K562 (cell line): Measurements from ENCODE around the gene FBLN2. TPM values are rescaled to one million over a fixed set of nuclear protein-coding genes. Genes with fewer than 3 reads are reported as not detected.
A peak's percentile ranks its signal among the peaks of the same experiment; 100 is the strongest.

Source experiments
- ATAC-seq: fragments of 200-7000 bp; cut with Tn5 transposase; 3 replicates; pipeline ENCODE4 v1.9.1; 2020; ENCODE audit warnings: moderate library complexity
- BruUV-seq: library from RNA; stranded (reverse); fragments of 400-500 nt; replicated peaks from 2 replicates; lab custom pipeline; 2021; lab: Mats Ljungman, UMichigan
- CTCF ChIA-PET: fragments of 300-600 bp; formaldehyde crosslinking; extraction: SDS; loops from one replicate; lab custom pipeline; 2021; ENCODE audit warnings: low intra/inter-chr PET ratio; lab: Yijun Ruan, JAX
- POLR2A ChIA-PET: fragments of 300-600, 350-650 bp; sonication (Branson Sonifier 250); formaldehyde crosslinking; extraction: SDS; loops from one replicate; lab custom pipeline; 2021; ENCODE audit warnings: antibody characterized with exemption, inconsistent platforms; lab: Yijun Ruan, JAX
- DNase-seq, 4 experiments: peaks; one replicate each; pipeline versions ENCODE4 v3.0.0 to v3.0.0-alpha.2; 2011 to 2018; ENCODE audit warnings: low spot score in 3 of 4, mixed read lengths in 3 of 4; ENCODE audit errors: extremely low read depth in 1 of 4
- FAIRE-seq: peaks from 2 replicates; lab custom pipeline; 2011; peaks lifted over from hg19 to GRCh38; lab: Jason Lieb, UNC
- H2AFZ ChIP-seq: 2 replicates; pipeline ENCODE4 v1.6.0; 2011; ENCODE audit warnings: low read depth, low read length, control low read depth, inconsistent platforms
- H3K27ac ChIP-seq: fragments of 200-600 bp; 3 replicates; pipeline ENCODE4 v1.8.0; 2011; ENCODE audit warnings: low read depth, mild to moderate bottlenecking, control low read depth, inconsistent platforms, low read length, moderate library complexity, mixed read lengths; ENCODE audit errors: extremely low read depth
- H3K27me3 ChIP-seq, 2 experiments: fragments of 300-600 bp in 1 of 2; 2 replicates in 1 of 2; 3 replicates in 1 of 2; pipeline versions ENCODE4 v1.6.0 to v1.8.0; 2011; ENCODE audit warnings: inconsistent platforms in 2 of 2, low read length in 2 of 2, mild to moderate bottlenecking in 1 of 2, mixed read lengths in 1 of 2, moderate library complexity in 1 of 2; ENCODE audit not compliant: control insufficient read depth in 2 of 2, insufficient read depth in 2 of 2
- H3K36me3 ChIP-seq: fragments of 300-600 bp; 3 replicates; pipeline ENCODE4 v1.8.0; 2011; ENCODE audit warnings: mild to moderate bottlenecking, low read length, inconsistent platforms; ENCODE audit not compliant: control insufficient read depth, insufficient read depth
- H3K4me1 ChIP-seq, 2 experiments: fragments of 200-600 bp in 1 of 2; replicated peaks in 1 of 2; 2 replicates in 1 of 2; 3 replicates in 1 of 2; pipeline versions ENCODE4 v1.5.1 to v1.8.0; 2011; ENCODE audit warnings: inconsistent platforms in 2 of 2, low read length in 2 of 2, mild to moderate bottlenecking in 1 of 2, mixed read lengths in 1 of 2, moderate library complexity in 1 of 2; ENCODE audit not compliant: control insufficient read depth in 2 of 2, insufficient read depth in 2 of 2
- H3K4me2 ChIP-seq: 2 replicates; pipeline ENCODE4 v1.6.1; 2011; ENCODE audit warnings: low read length, control low read depth, inconsistent platforms, mixed read lengths; ENCODE audit not compliant: insufficient read depth
- H3K4me3 ChIP-seq: fragments of 200-600 bp; sonication (generic), shearing (Covaris generic); 2 replicates; pipeline ENCODE4 v1.5.1; 2016; ENCODE audit warnings: control low read depth, inconsistent platforms
- H3K79me2 ChIP-seq: fragments of 200-600 bp; 3 replicates; pipeline ENCODE4 v1.8.0; 2011; ENCODE audit warnings: low read length, inconsistent platforms; ENCODE audit not compliant: control insufficient read depth, insufficient read depth
- H3K9ac ChIP-seq, 2 experiments: 2 replicates each; pipeline versions ENCODE4 v1.6.0 to v1.6.1; 2011; ENCODE audit warnings: low read depth in 2 of 2, low read length in 2 of 2, control low read depth in 1 of 2, inconsistent platforms in 1 of 2, mild to moderate bottlenecking in 1 of 2, mixed read lengths in 1 of 2; ENCODE audit not compliant: insufficient read depth in 1 of 2
- H3K9me1 ChIP-seq: one replicate; pipeline ENCODE4 v1.6.0; 2011; ENCODE audit warnings: inconsistent platforms, mild to moderate bottlenecking, low read length, moderate library complexity; ENCODE audit not compliant: control insufficient read depth, insufficient read depth
- H3K9me3 ChIP-seq: replicated peaks from 2 replicates; pipeline ENCODE4 v1.5.1; 2011; ENCODE audit warnings: low read depth, low read length, inconsistent platforms; ENCODE audit not compliant: control insufficient read depth, insufficient read depth
- H4K20me1 ChIP-seq: replicated peaks from 2 replicates; pipeline ENCODE4 v1.6.1; 2011; ENCODE audit warnings: low read length, inconsistent platforms, mixed read lengths; ENCODE audit not compliant: control insufficient read depth, insufficient read depth
- ADNP ChIP-seq: fragments of 200-800 bp; sonication (Bioruptor generic); IDR thresholded peaks from 2 replicates; pipeline ENCODE4 v1.6.1; 2016; ENCODE audit warnings: missing genetic modification characterization, missing compliant biosample characterization
- ARID2 ChIP-seq: fragments of 450-650 bp; IDR thresholded peaks from 2 replicates; pipeline ENCODE4 v1.6.1; 2017; ENCODE audit warnings: antibody characterized with exemption, mild to moderate bottlenecking
- CEBPG ChIP-seq, 3 experiments: fragments of 200-800 bp in 1 of 3; sonication (Bioruptor generic) in 1 of 3; sonication (generic) in 1 of 3; formaldehyde crosslinking in 1 of 3; IDR thresholded peaks in 2 of 3; conservative IDR thresholded peaks in 1 of 3; 2 replicates each; pipeline versions ENCODE4 v1.6.1 to v1.8.0; 2016 to 2022; ENCODE audit warnings: missing compliant biosample characterization in 2 of 3, missing genetic modification characterization in 2 of 3, mild to moderate bottlenecking in 1 of 3, missing genetic modification reagents in 1 of 3
- CHD4 ChIP-seq: fragments of 200-600 bp; sonication (generic); IDR thresholded peaks from 3 replicates; pipeline ENCODE4 v1.6.1; 2012; ENCODE audit warnings: low read depth, mild to moderate bottlenecking, mixed read lengths, low read length, inconsistent platforms; ENCODE audit not compliant: insufficient read depth, insufficient replicate concordance, poor library complexity, severe bottlenecking
- ESRRA ChIP-seq: fragments of 450-650 bp; IDR thresholded peaks from 2 replicates; pipeline ENCODE4 v1.6.1; 2014; ENCODE audit warnings: low read depth, mild to moderate bottlenecking, moderate library complexity, borderline replicate concordance
- FIP1L1 ChIP-seq: fragments of 200-400 bp; formaldehyde crosslinking; IDR thresholded peaks from 2 replicates; pipeline ENCODE4 v1.6.1; 2018; ENCODE audit warnings: mild to moderate bottlenecking, low read depth, low read length; ENCODE audit not compliant: poor library complexity, severe bottlenecking
- HMG20B ChIP-seq: fragments of 250-450 bp; sonication (Bioruptor Pico); IDR thresholded peaks from 2 replicates; pipeline ENCODE4 v1.5.0; 2021; ENCODE audit warnings: mild to moderate bottlenecking
- RBM25 ChIP-seq: fragments of 200-400 bp; formaldehyde crosslinking; IDR thresholded peaks from 2 replicates; pipeline ENCODE4 v1.6.1; 2018; ENCODE audit warnings: low read length, low read depth, moderate library complexity; ENCODE audit not compliant: severe bottlenecking
- TBP ChIP-seq: optimal IDR thresholded peaks from 2 replicates; pipeline ENCODE3; 2011; ENCODE audit warnings: low read depth, low read length, improper control_type of control experiment
- ZFX ChIP-seq: sonication (generic); formaldehyde crosslinking; IDR thresholded peaks from 2 replicates; pipeline ENCODE4 v1.8.0; 2022; ENCODE audit warnings: mild to moderate bottlenecking, missing genetic modification reagents, moderate library complexity
- ZNF57 ChIP-seq: fragments of 450-650 bp; formaldehyde crosslinking; IDR thresholded peaks from 2 replicates; pipeline ENCODE4 v1.4.0; 2020; ENCODE audit warnings: mild to moderate bottlenecking, moderate library complexity
- ZNF696 ChIP-seq: fragments of 250-450 bp; sonication (Bioruptor Pico); conservative IDR thresholded peaks from 2 replicates; pipeline ENCODE4 v1.4.0; 2020; ENCODE audit warnings: mild to moderate bottlenecking, moderate library complexity
- ZSCAN29 ChIP-seq: fragments of 450-650 bp; IDR thresholded peaks from 2 replicates; pipeline ENCODE4 v1.6.1; 2017
- WGBS: fragments of 100-300 bp; shearing (Covaris generic); methylation state at CpG from one replicate; pipeline ENCODE4 v1.1.6; 2016; ENCODE audit warnings: low coverage, mixed read lengths; ENCODE audit not compliant: insufficient coverage; ENCODE audit errors: missing lambda C conversion rate; 5-methylcytosine and 5-hydroxymethylcytosine counted together
- in situ Hi-C: fragments of 300-500 bp; cut with MboI; formaldehyde crosslinking; loops from 4 replicates; pipeline ENCODE4 v1.15.0; 2018; ENCODE audit warnings: inconsistent platforms, mixed read lengths
- intact Hi-C: fragments of 100-400 bp; cut with micrococcal nuclease; formaldehyde crosslinking; loops from 2 replicates; pipeline ENCODE4 v1.14.2; 2022
- polyA plus RNA-seq, 8 experiments: library from polyadenylated mRNA; depleted of rRNA in 4 of 8; stranded (reverse) in 5 of 8; unstranded in 3 of 8; fragments of >200 nt; fragmentation: Nextera tagmentation in 2 of 8; fragmentation: Illumina TruSeq in 1 of 8; extraction: Ambion mirVana in 2 of 8; extraction: Trizol in 1 of 8; gene quantifications; 2 replicates each; pipeline versions ENCODE4 v1.2.1 to v1.2.3, GENCODE V29; 2011 to 2014; ENCODE audit warnings: inconsistent platforms in 1 of 8, missing spikeins in 1 of 8
- total RNA-seq, 7 experiments: library from RNA; depleted of rRNA in 6 of 7; stranded (reverse); fragments of >200 nt in 6 of 7; fragmentation: Illumina TruSeq in 2 of 7; extraction: Trizol in 2 of 7; gene quantifications; 2 replicates each; pipeline versions ENCODE4 v1.2.1 to v1.2.3, GENCODE V29; 2011 to 2021; ENCODE audit warnings: low replicate concordance in 1 of 7
- TF ChIP-seq, protein P1 (sequence below): fragments of 450-650 bp; IDR thresholded peaks from 2 replicates; pipeline ENCODE4 v1.6.1; 2014; ENCODE audit warnings: low read depth, mild to moderate bottlenecking, moderate library complexity, borderline replicate concordance

The FBLN2 gene
- total and polyA plus RNA-seq, 9 of the 15 experiments (the other 6 are each of a cell fraction or from before 2014, with no cell fraction given), result 0.03 to 0.10 (median 0.04) TPM; not detected in 6

DNA sequence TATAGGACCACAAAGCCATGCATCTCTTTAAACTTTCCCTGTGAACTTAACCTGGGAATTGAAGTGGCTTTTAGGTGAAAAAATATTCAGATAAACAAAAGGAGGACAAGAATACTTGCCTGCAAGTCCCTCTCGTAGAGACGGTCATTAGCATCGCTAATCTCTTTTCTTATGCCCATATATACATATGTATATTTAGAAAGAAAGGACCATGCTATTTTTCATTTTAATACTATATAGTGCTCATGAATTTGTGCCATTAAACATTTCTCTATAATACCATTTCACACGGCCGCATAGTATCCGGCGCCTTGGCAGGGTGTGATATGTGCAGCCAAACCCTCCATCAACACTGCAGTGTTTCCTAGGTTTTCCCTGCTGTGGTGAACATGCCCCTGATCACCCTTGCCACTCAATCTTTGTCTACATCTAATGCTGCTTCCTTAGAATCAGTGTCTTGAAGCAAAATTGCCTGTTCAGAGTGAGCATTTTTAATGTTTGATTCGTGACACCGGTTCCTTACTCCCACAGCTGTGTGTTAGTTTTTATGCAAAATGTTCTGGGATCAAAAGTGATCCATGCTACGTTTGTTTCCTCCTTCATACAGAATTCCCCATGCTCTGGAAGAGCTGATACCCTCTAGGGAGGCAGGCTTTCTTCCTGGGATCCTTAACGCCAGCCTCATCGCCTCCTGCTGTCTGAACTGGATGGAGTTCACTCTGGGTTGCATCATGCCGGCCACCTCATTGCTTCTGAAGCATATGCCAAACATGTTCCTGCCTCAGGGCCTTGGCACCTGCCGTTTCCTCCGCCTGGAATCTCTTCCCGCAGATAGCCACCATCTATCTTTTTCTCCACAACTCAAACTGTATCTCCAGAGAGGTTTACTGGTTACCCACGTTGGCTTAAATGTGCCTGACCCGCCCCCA, 118.1 kb downstream of the FBLN2 start (continued):
- peak; percentile 85 for TF ChIP-seq CEBPG (CRISPR knock-in tag; IDR thresholded peaks at IDR 0.05)
- peak in 1 of 2 experiments; percentile 57; a peak in 3 of 4 replicates for TF ChIP-seq CEBPG (tag; conservative IDR thresholded peaks at IDR 0.05 in 1 of 2, IDR thresholded peaks at IDR 0.05 in 1 of 2)
- no peak for TF ChIP-seq ADNP (tag)
- no peak for TF ChIP-seq ZSCAN29

DNA sequence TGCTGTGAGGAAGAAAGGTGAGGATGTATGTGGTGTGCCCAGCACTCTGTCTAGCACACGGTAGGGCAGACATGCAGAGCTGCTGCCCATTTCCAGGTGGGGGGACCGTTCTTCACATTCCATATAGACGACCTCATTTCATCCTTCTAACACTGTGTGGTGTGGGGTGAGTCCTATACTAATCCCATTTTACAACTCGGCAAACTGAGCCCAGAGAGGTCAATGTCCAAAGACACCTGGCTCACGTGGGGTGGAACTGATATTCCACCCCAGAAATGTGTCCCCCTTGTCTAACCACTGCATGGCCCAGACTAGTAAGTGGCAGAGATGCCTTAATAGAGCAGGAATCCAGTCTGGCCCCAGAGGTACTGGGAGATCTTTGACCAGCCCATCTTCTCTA, 119.2 kb downstream of the FBLN2 start:
- in situ Hi-C loops, result loop anchor here (25.0 kb wide), 1 partner anchor 1244 kb away; no protein-coding TSS in a partner anchor
- peaks cover 17 to 45% of the 10 kb centered on the region in 2 experiments; a peak in 4 of 5 replicates for H3K27me3 ChIP-seq
- TF ChIP-seq FIP1L1 (no peak), RBM25 (peak; percentile 49), CHD4 (no peak), ZNF57 (CRISPR knock-in tag) (no peak), ARID2 (no peak), ESRRA (peak; percentile 90), TBP (no peak), ZFX (CRISPR knock-in tag) (no peak), HMG20B (CRISPR knock-in tag) (no peak), ZNF696 (CRISPR knock-in tag) (no peak)
- TF ChIP-seq, protein P1, sequence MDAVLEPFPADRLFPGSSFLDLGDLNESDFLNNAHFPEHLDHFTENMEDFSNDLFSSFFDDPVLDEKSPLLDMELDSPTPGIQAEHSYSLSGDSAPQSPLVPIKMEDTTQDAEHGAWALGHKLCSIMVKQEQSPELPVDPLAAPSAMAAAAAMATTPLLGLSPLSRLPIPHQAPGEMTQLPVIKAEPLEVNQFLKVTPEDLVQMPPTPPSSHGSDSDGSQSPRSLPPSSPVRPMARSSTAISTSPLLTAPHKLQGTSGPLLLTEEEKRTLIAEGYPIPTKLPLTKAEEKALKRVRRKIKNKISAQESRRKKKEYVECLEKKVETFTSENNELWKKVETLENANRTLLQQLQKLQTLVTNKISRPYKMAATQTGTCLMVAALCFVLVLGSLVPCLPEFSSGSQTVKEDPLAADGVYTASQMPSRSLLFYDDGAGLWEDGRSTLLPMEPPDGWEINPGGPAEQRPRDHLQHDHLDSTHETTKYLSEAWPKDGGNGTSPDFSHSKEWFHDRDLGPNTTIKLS, result no peak
- no peaks in the 10 kb centered on the region for H3K4me1 ChIP-seq
- CTCF ChIA-PET, result no interaction called here
- no peaks in the 10 kb centered on the region for H3K9me3 ChIP-seq
- no TSS peak for BruUV-seq
- peaks cover 8% of the 10 kb centered on the region for H4K20me1 ChIP-seq
- WGBS, result 0% methylated on average over 5 of the region's 5 CpGs
- FAIRE-seq, result no peak
- intact Hi-C loops, result no loop called here
- H3K27ac ChIP-seq, result no peak overlapping the region
- H3K4me2 ChIP-seq, result no peak overlapping the region
- no peak for ATAC-seq
- no peak overlapping the region for H3K4me3 ChIP-seq
- H3K9ac ChIP-seq, result no peak overlapping the region
- no peaks in the 10 kb centered on the region for H3K36me3 ChIP-seq
- no peak overlapping the region for H2AFZ ChIP-seq
- no peaks in the 10 kb centered on the region for H3K9me1 ChIP-seq
- no peak for DNase-seq
- POLR2A ChIA-PET, result interaction anchor here (0.8 kb wide), 1 partner anchor 658 kb away, joined by 4 read pairs; no protein-coding TSS in a partner anchor
- no peaks in the 10 kb centered on the region for H3K79me2 ChIP-seq
